Endothelial cell of umbilical vein (primary cell): Measurements from ENCODE around the gene ULBP3. TPM values are rescaled to one million over a fixed set of nuclear protein-coding genes. Genes with fewer than 3 reads are reported as not detected.
A peak's percentile ranks its signal among the peaks of the same experiment; 100 is the strongest.

Experiments used
- BruUV-seq: library from RNA; stranded (reverse); fragments of 400-500 nt; replicated peaks from 2 replicates; lab custom pipeline; 2021; lab: Mats Ljungman, UMichigan
- CTCF ChIA-PET: fragments of 300-600, 350-600 bp; sonication (Branson Sonifier 250); formaldehyde crosslinking; loops from one replicate; lab custom pipeline; 2021; ENCODE audit warnings: antibody characterized with exemption, inconsistent platforms; lab: Charles Lee
- POLR2A ChIA-PET: fragments of 300-600, 350-600 bp; sonication (Branson Sonifier 250); formaldehyde crosslinking; loops from one replicate; lab custom pipeline; 2021; ENCODE audit warnings: antibody characterized with exemption, inconsistent platforms; lab: Charles Lee
- DNase-seq: peaks from one replicate; pipeline ENCODE4 v3.0.0-alpha.2; 2011; ENCODE audit warnings: low read depth, low spot score
- FAIRE-seq: peaks from 2 replicates; lab custom pipeline; 2011; peaks lifted over from hg19 to GRCh38; lab: Jason Lieb, UNC
- H2AFZ ChIP-seq: 2 replicates; pipeline ENCODE4 v1.6.0; 2012; ENCODE audit warnings: low read depth, low read length, control low read depth, inconsistent platforms
- H3K27ac ChIP-seq: 2 replicates; pipeline ENCODE4 v1.5.1; 2011; ENCODE audit warnings: low read depth, mild to moderate bottlenecking, control low read depth, low read length, moderate library complexity; ENCODE audit not compliant: insufficient read depth
- H3K27me3 ChIP-seq, 2 experiments: 2 replicates each; pipeline versions ENCODE4 v1.6.0 to v1.6.1; 2011; ENCODE audit warnings: low read length in 2 of 2, mixed read lengths in 1 of 2; ENCODE audit not compliant: control insufficient read depth in 2 of 2, insufficient read depth in 2 of 2
- H3K36me3 ChIP-seq, 2 experiments: 2 replicates in 1 of 2; 3 replicates in 1 of 2; pipeline ENCODE4 v1.5.1; 2011; ENCODE audit warnings: low read length in 2 of 2, mild to moderate bottlenecking in 1 of 2, moderate library complexity in 1 of 2; ENCODE audit not compliant: control insufficient read depth in 2 of 2, insufficient read depth in 2 of 2; ENCODE audit errors: extremely low read depth in 1 of 2
- H3K4me1 ChIP-seq: 3 replicates; pipeline ENCODE4 v1.5.1; 2011; ENCODE audit warnings: mild to moderate bottlenecking, low read length; ENCODE audit not compliant: control insufficient read depth, insufficient read depth; ENCODE audit errors: extremely low read depth
- H3K4me2 ChIP-seq: 2 replicates; pipeline ENCODE4 v1.6.1; 2011; ENCODE audit warnings: low read length, control low read depth, mixed read lengths; ENCODE audit not compliant: insufficient read depth
- H3K4me3 ChIP-seq, 3 experiments: fragments of 200-600 bp in 1 of 3; sonication (generic), shearing (Covaris generic) in 1 of 3; replicated peaks in 1 of 3; 2 replicates each; pipeline ENCODE4 v1.5.1; 2011 to 2016; ENCODE audit warnings: control low read depth in 3 of 3, low read length in 3 of 3, mild to moderate bottlenecking in 2 of 3, inconsistent platforms in 1 of 3, low read depth in 1 of 3, moderate library complexity in 1 of 3; ENCODE audit not compliant: insufficient read depth in 1 of 3
- H3K79me2 ChIP-seq: 2 replicates; pipeline ENCODE4 v1.6.0; 2012; ENCODE audit warnings: low read length, inconsistent platforms; ENCODE audit not compliant: control insufficient read depth, insufficient read depth
- H3K9ac ChIP-seq: replicated peaks from 2 replicates; pipeline ENCODE3; 2011; ENCODE audit warnings: low read length, control low read depth; ENCODE audit not compliant: insufficient read depth; ENCODE audit errors: extremely low read depth
- H3K9me1 ChIP-seq: replicated peaks from 3 replicates; pipeline ENCODE4 v1.6.0; 2011; ENCODE audit warnings: mild to moderate bottlenecking, low read length; ENCODE audit not compliant: control insufficient read depth, insufficient read depth; ENCODE audit errors: extremely low read depth
- H3K9me3 ChIP-seq: replicated peaks from 2 replicates; pipeline ENCODE4 v1.5.1; 2012; ENCODE audit warnings: low read length, inconsistent platforms; ENCODE audit not compliant: control insufficient read depth, insufficient read depth
- H4K20me1 ChIP-seq: replicated peaks from 2 replicates; pipeline ENCODE3; 2011; ENCODE audit warnings: mild to moderate bottlenecking, low read length; ENCODE audit not compliant: control insufficient read depth, insufficient read depth; ENCODE audit errors: extremely low read depth
- CTCF ChIP-seq, 2 donors: IDR thresholded peaks; 1 replicate in 1 of 2; 2 replicates in 1 of 2; pipeline ENCODE4 v1.5.1; 2011; ENCODE audit warnings: low read length in 2 of 2, mild to moderate bottlenecking in 2 of 2, moderate library complexity in 2 of 2, control low read depth in 1 of 2, inconsistent platforms in 1 of 2, low read depth in 1 of 2; ENCODE audit not compliant: insufficient read depth in 1 of 2; ENCODE audit errors: extremely low read depth in 1 of 2
- EZH2 ChIP-seq: IDR thresholded peaks from 2 replicates; pipeline ENCODE4 v1.6.1; 2012; ENCODE audit warnings: borderline replicate concordance, low read depth, mild to moderate bottlenecking, moderate library complexity, low read length, inconsistent platforms; ENCODE audit not compliant: severe bottlenecking
- FOS ChIP-seq: IDR thresholded peaks from 2 replicates; pipeline ENCODE4 v1.6.1; 2011; ENCODE audit warnings: mild to moderate bottlenecking, low read length, moderate library complexity, borderline replicate concordance; ENCODE audit not compliant: insufficient read depth
- POLR2A ChIP-seq: IDR thresholded peaks from 2 replicates; pipeline ENCODE4 v1.6.1; 2012; ENCODE audit warnings: low read depth, mild to moderate bottlenecking, control low read depth, low read length
- POLR2AphosphoS5 ChIP-seq: IDR thresholded peaks from 2 replicates; pipeline ENCODE4 v1.6.1; 2012; ENCODE audit warnings: low read depth, mild to moderate bottlenecking, control low read depth, low read length, moderate library complexity; ENCODE audit not compliant: insufficient read depth
- dilution Hi-C: fragments of 300-500 bp; cut with MboI; formaldehyde crosslinking; loops from one replicate; pipeline ENCODE4 v1.15.0; 2019; ENCODE audit warnings: low sequenced_read_pairs; ENCODE audit not compliant: extremely low pct_ligation_motif_present
- intact Hi-C: fragments of 100-400 bp; cut with micrococcal nuclease; formaldehyde crosslinking; loops from one replicate; pipeline ENCODE4 v1.10.0; 2022
- polyA plus RNA-seq, 4 experiments: library from polyadenylated mRNA; depleted of rRNA in 3 of 4; stranded (reverse) in 3 of 4; unstranded in 1 of 4; fragments of >200 nt; gene quantifications; 2 replicates each; pipeline versions ENCODE4 v1.2.1 to v1.2.3, GENCODE V29; 2011 to 2012; ENCODE audit warnings: missing spikeins in 1 of 4
- total RNA-seq: library from RNA; stranded (reverse); gene quantifications from 2 replicates; pipeline ENCODE4 v1.2.3, GENCODE V29; 2021
- TF ChIP-seq, protein P1 (sequence below): IDR thresholded peaks from 2 replicates; pipeline ENCODE4 v1.6.1; 2011; ENCODE audit not compliant: insufficient read depth, insufficient read length

The ULBP3 gene
- total and polyA plus RNA-seq, 2 donors (not counting 3 experiments of a cell fraction or from before 2014, with no cell fraction given): 7.1 to 12.8 TPM

GRCh38 chr6:150076196-150076893, 7.4 kb upstream of the ULBP3 start:
- H3K27ac ChIP-seq: no peak overlapping the region
- no peaks in the 10 kb centered on the region for H3K9me3 ChIP-seq
- H3K9me1 ChIP-seq: no peaks in the 10 kb centered on the region
- no peak overlapping the region for H3K4me2 ChIP-seq
- intact Hi-C loops (no loop called here), dilution Hi-C loops (no loop called here)
- no peak for FAIRE-seq
- no peak for DNase-seq
- H2AFZ ChIP-seq: no peak overlapping the region
- H3K79me2 ChIP-seq: no peaks in the 10 kb centered on the region
- TF ChIP-seq CTCF (IDR thresholded peaks at IDR 0.05; ENCODE audit: extremely low read depth in 1 of 2, insufficient read depth in 1 of 2, low read depth in 1 of 2, low read length in 2 of 2): peak in 1 of 2 donors; percentile 2
- TF ChIP-seq EZH2: no peak
- peaks cover 9 to 16% of the 10 kb centered on the region in 2 experiments for H3K27me3 ChIP-seq
- no peaks in the 10 kb centered on the region for H3K4me1 ChIP-seq
- no peak overlapping the region for H3K9ac ChIP-seq
- H4K20me1 ChIP-seq: no peaks in the 10 kb centered on the region
- POLR2A ChIA-PET: no interaction called here
- BruUV-seq: no TSS peak
- CTCF ChIA-PET: interaction anchor here (0.7 to 8.4 kb wide), 5 partner anchors 259 to 739 kb away, joined by 3 to 42 read pairs (median 4); no protein-coding TSS in a partner anchor
- no peak overlapping the region for H3K4me3 ChIP-seq
- no peaks in the 10 kb centered on the region for H3K36me3 ChIP-seq

DNA sequence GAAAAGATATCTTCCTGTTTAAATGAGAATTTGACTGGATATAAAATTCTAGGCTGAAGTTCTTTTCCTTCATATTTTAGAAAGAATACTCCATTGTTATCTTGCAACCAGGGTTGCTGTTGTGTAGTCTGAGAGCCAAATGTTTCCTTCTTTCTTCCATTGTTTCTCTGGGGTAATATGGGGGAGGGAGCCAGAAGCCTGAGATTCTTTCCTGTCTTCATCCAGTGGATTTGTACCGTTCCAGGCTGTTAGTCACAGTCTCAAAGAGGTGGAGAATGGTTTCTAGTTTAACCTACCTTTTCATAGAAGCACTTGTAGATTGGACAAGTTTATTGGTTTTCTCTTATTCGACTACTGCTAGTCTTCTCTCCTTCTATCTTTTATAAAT, 6.1 kb upstream of the ULBP3 start:
- Histone ChIP-seq H3K4me3 (no peak overlapping the region), H2AFZ (no peak overlapping the region), H3K27ac (no peak overlapping the region), H3K36me3 (no peaks in the 10 kb centered on the region), H3K4me2 (no peak overlapping the region), H4K20me1 (no peaks in the 10 kb centered on the region), H3K4me1 (no peaks in the 10 kb centered on the region), H3K9me1 (no peaks in the 10 kb centered on the region), H3K9ac (no peak overlapping the region), H3K9me3 (no peaks in the 10 kb centered on the region), H3K27me3 (peaks cover 9 to 16% of the 10 kb centered on the region in 2 experiments), H3K79me2 (no peaks in the 10 kb centered on the region)
- DNase-seq (peak; percentile 9), FAIRE-seq (no peak)
- ChIA-PET POLR2A (no interaction called here), CTCF (interaction anchor here (0.6 to 8.4 kb wide), 3 partner anchors 260 to 740 kb away, joined by 3 to 42 read pairs (median 4); no protein-coding TSS in a partner anchor)
- dilution Hi-C loops: no loop called here
- intact Hi-C loops: no loop called here
- BruUV-seq: no TSS peak
- TF ChIP-seq FOS: no peak
- TF ChIP-seq EZH2: no peak
- TF ChIP-seq CTCF (IDR thresholded peaks at IDR 0.05; ENCODE audit: extremely low read depth in 1 of 2, insufficient read depth in 1 of 2, low read depth in 1 of 2, low read length in 2 of 2): no peak
- no peak for TF ChIP-seq POLR2A
- TF ChIP-seq POLR2AphosphoS5: no peak
- TF ChIP-seq, protein P1, sequence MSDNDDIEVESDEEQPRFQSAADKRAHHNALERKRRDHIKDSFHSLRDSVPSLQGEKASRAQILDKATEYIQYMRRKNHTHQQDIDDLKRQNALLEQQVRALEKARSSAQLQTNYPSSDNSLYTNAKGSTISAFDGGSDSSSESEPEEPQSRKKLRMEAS: no peak
